Neutrophil (primary cell): ENCODE results near the gene NMBR.

Experiments
- H3K27ac ChIP-seq: fragments of 200-600 bp; sonication (generic); 2 replicates; pipeline ENCODE4 v1.5.1; 2016; ENCODE audit warnings: mild to moderate bottlenecking, moderate library complexity
- H3K27me3 ChIP-seq: fragments of 200-600 bp; sonication (generic); 2 replicates; pipeline ENCODE4 v1.6.0; 2016; ENCODE audit warnings: mild to moderate bottlenecking
- H3K36me3 ChIP-seq: fragments of 200-600 bp; sonication (generic); 2 replicates; pipeline ENCODE4 v1.5.1; 2017
- H3K4me1 ChIP-seq, 2 experiments: fragments of 200-600 bp in 1 of 2; sonication (generic) in 1 of 2; 1 replicate in 1 of 2; 2 replicates in 1 of 2; pipeline versions ENCODE4 v1.5.1 to v1.6.1; 2013 to 2016; ENCODE audit warnings: low read depth in 1 of 2, low read length in 1 of 2, mild to moderate bottlenecking in 1 of 2, moderate library complexity in 1 of 2; ENCODE audit not compliant: control insufficient read depth in 1 of 2, insufficient read depth in 1 of 2
- H3K4me3 ChIP-seq, 2 experiments: fragments of 200-600 bp in 1 of 2; sonication (generic) in 1 of 2; 1 replicate in 1 of 2; 2 replicates in 1 of 2; pipeline ENCODE4 v1.5.1; 2013 to 2016; ENCODE audit warnings: low read depth in 1 of 2, low read length in 1 of 2, mild to moderate bottlenecking in 1 of 2, moderate library complexity in 1 of 2
- H3K9me3 ChIP-seq: fragments of 200-600 bp; sonication (generic); 2 replicates; pipeline ENCODE4 v1.5.1; 2016
- TF ChIP-seq, protein P1 (sequence below): fragments of 200-600 bp; sonication (generic); IDR thresholded peaks from 2 replicates; pipeline ENCODE4 v1.5.1; 2016; ENCODE audit warnings: antibody characterized with exemption

Gene NMBR

DNA sequence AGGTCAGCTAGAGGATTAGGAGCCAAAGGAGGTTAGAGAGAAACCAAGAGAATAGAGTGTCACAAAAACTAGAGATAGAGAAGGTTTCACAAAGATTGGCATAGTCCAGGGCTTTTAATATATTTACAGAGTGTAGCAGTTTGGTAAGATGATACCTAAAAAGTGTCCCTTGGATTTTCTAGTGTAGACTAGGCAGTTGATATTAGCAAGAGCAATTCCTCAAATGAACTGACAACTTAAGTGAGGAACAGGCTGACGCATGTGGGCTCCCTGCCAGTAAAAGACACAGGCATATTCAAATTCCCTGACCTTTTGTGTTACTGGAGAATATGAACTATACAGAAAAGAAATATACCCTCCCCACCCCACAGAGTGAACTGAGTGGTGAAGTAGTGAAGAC lies 40.3 kb upstream of the NMBR start:
- no peaks in the 10 kb centered on the region for H3K27me3 ChIP-seq
- peaks cover 0 to 5% of the 10 kb centered on the region in 2 experiments for H3K4me1 ChIP-seq
- H3K4me3 ChIP-seq = no peak overlapping the region
- TF ChIP-seq, protein P1, sequence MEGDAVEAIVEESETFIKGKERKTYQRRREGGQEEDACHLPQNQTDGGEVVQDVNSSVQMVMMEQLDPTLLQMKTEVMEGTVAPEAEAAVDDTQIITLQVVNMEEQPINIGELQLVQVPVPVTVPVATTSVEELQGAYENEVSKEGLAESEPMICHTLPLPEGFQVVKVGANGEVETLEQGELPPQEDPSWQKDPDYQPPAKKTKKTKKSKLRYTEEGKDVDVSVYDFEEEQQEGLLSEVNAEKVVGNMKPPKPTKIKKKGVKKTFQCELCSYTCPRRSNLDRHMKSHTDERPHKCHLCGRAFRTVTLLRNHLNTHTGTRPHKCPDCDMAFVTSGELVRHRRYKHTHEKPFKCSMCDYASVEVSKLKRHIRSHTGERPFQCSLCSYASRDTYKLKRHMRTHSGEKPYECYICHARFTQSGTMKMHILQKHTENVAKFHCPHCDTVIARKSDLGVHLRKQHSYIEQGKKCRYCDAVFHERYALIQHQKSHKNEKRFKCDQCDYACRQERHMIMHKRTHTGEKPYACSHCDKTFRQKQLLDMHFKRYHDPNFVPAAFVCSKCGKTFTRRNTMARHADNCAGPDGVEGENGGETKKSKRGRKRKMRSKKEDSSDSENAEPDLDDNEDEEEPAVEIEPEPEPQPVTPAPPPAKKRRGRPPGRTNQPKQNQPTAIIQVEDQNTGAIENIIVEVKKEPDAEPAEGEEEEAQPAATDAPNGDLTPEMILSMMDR = no peak
- no peaks in the 10 kb centered on the region for H3K9me3 ChIP-seq
- peaks cover 17% of the 10 kb centered on the region for H3K36me3 ChIP-seq
- H3K27ac ChIP-seq = no peak overlapping the region

DNA sequence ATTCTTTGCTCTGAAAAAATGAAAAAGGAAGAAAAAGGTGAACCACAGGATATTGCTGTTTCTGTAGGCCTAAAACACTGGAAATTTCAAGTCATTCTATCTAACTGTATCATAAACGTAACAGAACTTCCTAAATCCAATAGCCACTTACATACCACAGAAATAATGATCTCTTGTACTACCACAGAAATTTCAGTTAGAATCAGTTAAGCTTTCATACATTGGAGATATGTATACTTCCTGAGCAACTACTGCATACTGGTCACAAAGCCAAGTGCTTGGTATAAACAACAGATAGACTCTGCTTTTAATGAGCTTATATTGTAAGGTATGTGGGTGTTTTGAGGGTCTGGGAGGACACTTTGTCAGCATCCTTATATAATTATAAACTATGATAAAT lies 38.7 kb upstream of the NMBR start:
- Histone ChIP-seq H3K36me3 (peaks cover 15% of the 10 kb centered on the region), H3K27ac (no peak overlapping the region), H3K27me3 (no peaks in the 10 kb centered on the region), H3K4me1 (peaks cover 0 to 5% of the 10 kb centered on the region in 2 experiments), H3K4me3 (no peak overlapping the region), H3K9me3 (no peaks in the 10 kb centered on the region)
- TF ChIP-seq, protein P1 = no peak

DNA sequence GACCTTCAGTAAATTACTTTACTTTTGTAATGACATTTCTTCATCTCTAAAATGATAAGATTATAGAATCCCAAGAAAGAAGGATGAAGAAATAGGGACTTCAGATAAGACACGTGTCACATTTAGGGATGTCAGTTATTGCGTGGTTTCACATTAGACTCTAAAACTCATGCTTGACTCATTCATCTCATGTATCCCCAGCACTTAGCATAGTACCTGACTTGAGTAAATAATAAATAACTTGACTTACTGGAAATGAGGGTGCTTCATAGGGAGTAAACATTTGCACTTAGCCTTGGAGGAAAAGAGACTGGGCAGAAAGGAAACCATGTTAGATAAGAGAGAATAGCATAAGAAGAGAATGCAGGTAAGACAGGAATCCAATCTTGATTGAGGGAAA lies 37.4 kb upstream of the NMBR start:
- H3K36me3 ChIP-seq = peaks cover 2% of the 10 kb centered on the region
- no peak overlapping the region for H3K4me3 ChIP-seq
- H3K4me1 ChIP-seq = peaks cover 0 to 5% of the 10 kb centered on the region in 2 experiments
- H3K27me3 ChIP-seq = no peaks in the 10 kb centered on the region
- H3K9me3 ChIP-seq = no peaks in the 10 kb centered on the region
- TF ChIP-seq, protein P1 = no peak
- no peak overlapping the region for H3K27ac ChIP-seq

DNA sequence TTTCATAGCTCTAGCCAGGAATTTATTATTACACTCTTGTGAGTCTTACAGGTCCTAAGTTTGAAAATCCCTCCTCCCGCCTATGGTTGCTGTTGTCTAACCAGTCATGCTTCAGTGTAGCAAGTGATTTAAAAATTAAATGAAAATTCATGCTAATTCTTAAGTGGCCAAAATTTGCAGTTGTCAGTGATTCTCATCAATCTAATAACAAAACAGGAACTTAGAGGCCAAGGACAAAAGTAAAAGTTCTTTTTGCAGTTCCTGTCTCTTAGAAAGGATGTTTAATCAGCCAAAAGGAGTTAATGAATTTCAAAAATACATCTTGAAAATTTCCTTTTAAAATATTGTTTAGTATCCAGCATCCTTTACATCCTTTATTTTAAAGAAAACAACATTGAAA lies 36.4 kb upstream of the NMBR start:
- peaks cover 0 to 5% of the 10 kb centered on the region in 2 experiments for H3K4me1 ChIP-seq
- TF ChIP-seq, protein P1 = no peak
- no peaks in the 10 kb centered on the region for H3K36me3 ChIP-seq
- H3K9me3 ChIP-seq = no peaks in the 10 kb centered on the region
- H3K27ac ChIP-seq = no peak overlapping the region
- H3K27me3 ChIP-seq = no peaks in the 10 kb centered on the region
- no peak overlapping the region for H3K4me3 ChIP-seq

DNA sequence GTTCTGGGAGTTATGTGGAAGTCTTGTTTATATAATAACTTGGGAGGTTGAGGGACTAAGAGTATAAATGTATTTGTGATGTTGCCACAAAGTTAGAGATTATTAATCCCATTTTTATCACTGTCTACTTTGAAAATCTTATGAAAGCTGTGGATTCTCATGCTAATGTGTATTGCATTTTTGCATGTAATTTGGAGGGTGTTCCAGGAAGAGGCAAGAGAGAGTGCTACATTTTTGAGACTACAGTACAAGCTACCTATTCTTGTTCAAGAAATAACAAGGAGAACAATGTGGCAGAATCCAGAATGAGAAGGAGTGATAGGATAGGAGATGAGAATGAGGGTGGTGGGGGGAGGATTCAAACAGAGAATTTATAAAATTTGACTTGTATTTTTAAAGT lies 35.1 kb upstream of the NMBR start:
- H3K4me3 ChIP-seq = no peak overlapping the region
- H3K4me1 ChIP-seq = peaks cover 10 to 13% of the 10 kb centered on the region in 2 experiments
- no peaks in the 10 kb centered on the region for H3K36me3 ChIP-seq
- no peak overlapping the region for H3K27ac ChIP-seq
- H3K27me3 ChIP-seq = no peaks in the 10 kb centered on the region
- H3K9me3 ChIP-seq = no peaks in the 10 kb centered on the region
- TF ChIP-seq, protein P1 = no peak

DNA sequence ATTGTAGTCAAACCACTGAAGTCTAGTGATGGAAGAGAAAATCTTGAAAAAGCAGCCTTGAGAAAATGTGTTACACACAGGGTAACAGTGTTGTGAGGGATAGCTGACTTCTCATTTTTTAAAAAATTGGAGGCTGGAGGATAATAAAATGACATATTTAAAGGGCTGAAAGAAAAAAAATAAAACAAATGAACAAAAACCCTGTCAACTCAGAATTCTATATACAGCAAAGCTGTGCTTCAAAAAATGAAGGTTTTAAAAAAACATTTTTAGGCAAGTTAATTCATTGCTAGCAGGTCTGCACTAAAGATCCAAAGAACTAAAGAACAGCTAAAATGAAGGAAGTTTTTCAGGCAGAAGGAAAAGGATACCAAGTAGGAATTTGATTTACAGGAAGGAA lies 31.2 kb upstream of the NMBR start:
- H3K27me3 ChIP-seq = no peaks in the 10 kb centered on the region
- no peak overlapping the region for H3K4me3 ChIP-seq
- no peaks in the 10 kb centered on the region for H3K9me3 ChIP-seq
- TF ChIP-seq, protein P1 = no peak
- peaks cover 43 to 44% of the 10 kb centered on the region in 2 experiments for H3K4me1 ChIP-seq
- H3K36me3 ChIP-seq = no peaks in the 10 kb centered on the region
- H3K27ac ChIP-seq = peak overlapping the region; percentile 70
